ENCODE measurements around the gene SLC25A26.
"Not testable (repeated sequence)": the region's sequence is repeated elsewhere in the genome, so short reads cannot be mapped to it uniquely, and the experiment has no call there.

SLC25A26 gene

DNA sequence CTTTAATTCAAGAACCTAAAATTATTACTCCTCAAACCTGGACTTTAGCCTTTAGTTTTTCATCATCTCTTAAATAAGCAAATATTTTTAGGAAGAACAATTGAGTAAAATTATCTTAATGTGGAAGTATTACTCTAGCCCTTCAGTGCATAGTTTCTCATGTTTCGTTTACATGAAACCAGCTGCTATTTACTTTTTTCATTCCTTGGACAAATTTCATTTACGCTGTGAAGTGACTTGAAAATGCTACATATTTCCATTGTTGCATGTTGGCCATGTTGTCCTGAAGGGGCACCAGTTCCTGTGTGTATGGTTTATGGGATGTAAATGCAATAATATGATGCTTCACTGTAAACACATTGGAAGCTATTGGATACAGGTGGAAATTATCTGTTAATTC is 49.9 kb downstream of the SLC25A26 start:
- DNase-seq, result no peak

- no peak for DNase-seq
Measured at GRCh38 chr3:66271231-66271630, 50.4 kb downstream of the SLC25A26 start.

DNA sequence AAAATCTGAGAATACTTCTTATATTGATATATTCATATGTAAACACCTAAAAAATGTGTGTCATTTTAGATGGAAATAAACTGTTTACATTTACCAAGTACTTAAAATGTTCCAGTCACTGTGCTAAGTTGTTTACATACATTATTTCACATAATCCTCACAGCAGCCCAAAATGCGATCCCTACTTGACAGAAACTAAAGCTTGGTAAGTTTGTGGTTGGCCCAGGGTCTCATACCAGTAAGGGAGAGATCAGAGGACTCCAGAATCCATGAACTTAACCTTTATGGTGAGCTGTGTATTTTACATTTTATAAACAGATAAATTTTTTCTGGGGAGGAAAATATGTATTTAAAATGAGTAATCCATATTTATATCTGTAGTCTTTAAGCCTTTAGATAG is 51.2 kb downstream of the SLC25A26 start:
- no peak for DNase-seq

DNA sequence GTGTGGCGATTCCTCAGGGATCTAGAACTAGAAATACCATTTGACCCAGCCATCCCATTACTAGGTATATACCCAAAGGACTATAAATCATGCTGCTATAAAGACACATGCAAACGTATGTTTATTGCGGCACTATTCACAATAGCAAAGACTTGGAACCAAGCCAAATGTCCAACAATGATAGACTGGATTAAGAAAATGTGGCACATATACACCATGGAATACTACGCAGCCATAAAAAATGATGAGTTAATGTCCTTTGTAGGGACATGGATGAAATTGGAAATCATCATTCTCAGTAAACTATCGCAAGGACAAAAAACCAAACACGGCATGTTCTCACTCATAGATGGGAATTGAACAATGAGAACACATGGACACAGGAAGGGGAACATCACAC is 54.0 kb downstream of the SLC25A26 start:
- not testable (repeated sequence) for DNase-seq

- DNase-seq, result peak; percentile 79
Measured at GRCh38 chr3:66276705-66277274, 56.0 kb downstream of the SLC25A26 start.

DNA sequence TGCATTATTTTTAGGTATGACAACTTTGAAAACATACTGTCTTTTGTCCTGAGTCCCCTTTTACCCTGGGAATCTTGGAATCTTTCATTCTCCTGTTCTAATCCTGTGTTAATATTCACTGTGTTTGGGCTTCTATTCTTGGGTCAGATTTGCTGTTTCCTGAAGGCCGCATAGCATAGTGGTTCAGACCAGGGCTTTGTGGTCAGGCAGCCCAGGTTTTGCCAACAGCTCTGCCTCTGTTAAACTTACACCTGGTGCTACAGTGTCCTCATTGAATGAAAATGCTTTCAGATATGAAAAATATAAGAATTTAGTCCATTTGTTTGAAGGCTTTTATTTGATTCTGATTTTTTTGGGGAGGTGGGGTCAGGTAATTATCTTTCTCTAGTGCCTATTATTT is 58.4 kb downstream of the SLC25A26 start:
- DNase-seq, result no peak

DNA sequence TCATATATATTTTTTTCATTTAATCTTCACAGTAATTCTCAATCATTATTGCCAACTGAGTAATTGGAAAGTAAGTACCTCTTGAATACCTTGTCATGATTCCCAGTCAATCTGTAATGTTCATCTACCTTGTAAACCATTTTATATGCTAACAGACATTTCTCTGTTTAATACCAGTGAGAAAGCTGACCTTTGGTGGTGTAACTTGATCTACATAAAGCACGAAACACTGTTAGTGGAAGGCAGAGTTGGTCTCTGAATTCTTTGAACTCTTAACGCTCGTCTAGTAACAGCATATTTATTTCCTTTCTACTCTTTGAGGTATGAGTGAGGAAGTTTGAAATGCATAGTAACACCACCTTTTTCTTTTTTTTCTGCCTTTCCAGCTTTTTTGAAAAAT is 59.5 kb downstream of the SLC25A26 start:
- no peak for DNase-seq

DNA sequence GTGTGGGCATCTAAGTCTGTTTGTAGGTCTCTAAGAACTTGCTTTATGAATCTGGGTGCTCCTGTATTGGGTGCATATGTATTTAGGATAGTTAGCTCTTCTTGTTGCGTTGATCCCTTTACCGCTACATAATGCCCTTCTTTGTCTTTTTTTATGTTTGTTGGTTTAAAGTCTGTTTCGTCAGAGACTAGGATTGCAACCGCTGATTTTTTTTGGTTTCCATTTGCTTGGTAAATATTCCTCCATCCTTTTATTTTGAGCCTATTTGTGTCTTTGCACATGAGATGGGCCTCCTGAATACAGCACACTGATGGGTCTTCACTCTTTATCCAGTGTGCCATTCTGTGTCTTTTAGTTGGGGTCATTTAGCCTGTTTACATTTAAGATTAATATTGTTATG is 71.1 kb downstream of the SLC25A26 start:
- not testable (repeated sequence) for DNase-seq

- DNase-seq, result no peak
Measured at GRCh38 chr3:66297260-66297873, 76.6 kb downstream of the SLC25A26 start.

- DNase-seq, result no peak
Measured at GRCh38 chr3:66297900-66298299, 77.1 kb downstream of the SLC25A26 start.

- no peak for DNase-seq
Measured at GRCh38 chr3:66298591-66298990, 77.8 kb downstream of the SLC25A26 start.

- not testable (repeated sequence) for DNase-seq
Measured at GRCh38 chr3:66299085-66299484, 78.3 kb downstream of the SLC25A26 start.

DNA sequence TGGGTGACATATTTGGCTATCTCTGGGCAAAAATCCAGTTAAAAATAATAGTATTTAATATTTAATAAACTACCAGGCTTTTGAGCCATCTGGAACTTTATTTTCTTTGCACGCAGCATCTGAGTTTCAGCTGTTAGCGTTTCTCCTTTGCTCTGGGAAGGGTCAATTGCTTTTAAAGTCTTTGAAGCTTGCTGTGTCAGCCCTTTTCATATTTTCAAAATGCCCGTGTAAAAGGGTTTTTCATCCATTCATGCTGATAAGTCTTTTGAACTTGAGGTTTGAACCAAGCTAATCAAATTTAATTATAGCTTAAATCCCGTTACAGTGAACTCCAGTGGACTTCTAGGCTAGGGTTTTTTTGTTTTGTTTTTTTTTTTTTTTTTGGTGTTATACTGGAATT is 79.1 kb downstream of the SLC25A26 start:
- DNase-seq, result no peak

DNA sequence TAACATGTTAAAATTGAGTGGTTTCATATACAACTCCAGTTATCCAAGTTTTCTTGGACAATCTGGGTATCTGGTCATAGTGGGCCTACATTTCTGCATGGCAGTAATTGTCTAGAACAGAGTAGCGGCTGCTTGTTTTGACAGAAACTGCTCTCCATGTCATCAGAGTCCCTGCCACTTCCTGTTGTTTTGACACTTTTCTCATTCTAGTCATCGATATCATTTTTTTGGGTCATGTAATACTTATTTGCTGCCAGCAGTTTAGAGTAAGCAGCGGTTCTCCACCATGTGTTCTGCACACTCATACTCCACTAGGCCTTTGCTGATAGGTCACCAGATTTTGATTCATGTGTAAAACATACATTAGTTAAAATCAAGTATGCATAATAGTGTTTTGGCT is 81.5 kb downstream of the SLC25A26 start:
- DNase-seq, result peak; percentile 86

DNA sequence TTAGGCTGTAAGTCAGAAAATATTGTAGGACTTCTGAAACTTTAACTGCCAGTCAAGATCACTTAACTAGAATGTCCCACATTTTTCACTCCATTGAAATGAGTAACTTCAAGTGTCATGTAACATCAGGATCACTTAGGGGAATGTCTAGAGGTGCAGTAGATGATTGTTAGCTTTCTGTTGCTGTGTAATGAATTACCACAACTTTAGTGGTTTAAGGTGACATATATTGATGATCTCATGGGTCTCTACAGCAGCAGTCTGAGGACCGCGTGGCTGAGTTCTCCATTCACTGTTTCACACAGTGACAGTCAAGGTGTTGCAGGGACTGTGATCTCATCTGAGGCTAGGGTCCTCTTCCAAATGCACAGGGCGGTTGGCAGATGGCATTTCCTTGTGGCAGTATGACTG is 82.7 kb downstream of the SLC25A26 start:
- DNase-seq, result peak; percentile 74

GRCh38 chr3:66304293-66304692 is 83.5 kb downstream of the SLC25A26 start:
- no peak for DNase-seq

- not testable (repeated sequence) for DNase-seq
Measured at GRCh38 chr3:66306086-66306485, 85.3 kb downstream of the SLC25A26 start.

- DNase-seq, result peak; percentile 59
Measured at GRCh38 chr3:66306991-66307390, 86.2 kb downstream of the SLC25A26 start.

DNA sequence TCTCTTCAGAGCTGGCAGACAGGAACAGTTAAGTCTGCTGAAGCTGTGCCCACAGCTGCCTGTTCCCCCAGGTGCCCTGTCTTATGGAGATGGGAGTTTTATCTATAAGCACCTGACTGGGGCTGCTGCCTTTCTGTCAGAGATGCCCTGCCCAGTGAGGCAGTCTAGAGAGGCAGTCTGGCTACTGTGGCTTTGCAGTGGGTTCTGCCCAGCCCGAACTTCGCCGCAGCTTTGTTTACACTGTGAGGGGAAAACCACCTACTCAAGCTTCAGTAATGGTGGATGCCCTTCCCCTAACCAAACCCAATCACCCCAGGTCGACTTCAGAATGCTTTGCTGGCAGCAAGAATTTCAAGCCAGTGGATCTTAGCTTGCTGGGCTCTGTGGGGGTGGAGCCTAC is 91.2 kb downstream of the SLC25A26 start:
- peak; percentile 63 for DNase-seq

GRCh38 chr3:66314455-66314854 is 93.7 kb downstream of the SLC25A26 start:
- no peak for DNase-seq

GRCh38 chr3:66317750-66318376 is 97.1 kb downstream of the SLC25A26 start:
- DNase-seq, result no peak

DNA sequence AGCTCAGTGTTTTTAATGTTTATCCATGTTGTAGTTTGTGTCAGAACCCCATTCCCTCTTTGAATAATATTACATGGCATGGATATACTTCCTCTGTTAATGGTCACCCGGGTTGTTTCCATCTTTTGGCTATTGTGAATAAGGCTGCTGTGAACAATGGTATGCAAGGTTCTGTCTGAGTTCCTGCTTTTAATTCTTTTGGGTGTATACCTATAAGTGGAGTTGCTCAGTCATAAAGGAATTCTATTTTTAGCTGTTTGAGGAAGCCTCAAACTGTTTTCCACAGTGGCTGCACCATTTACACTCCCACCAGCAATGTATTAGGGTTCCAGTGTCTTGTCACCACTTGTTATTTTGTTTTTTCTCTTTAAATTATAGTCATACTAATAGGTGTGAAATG is 99.6 kb downstream of the SLC25A26 start:
- no peak for DNase-seq

DNA sequence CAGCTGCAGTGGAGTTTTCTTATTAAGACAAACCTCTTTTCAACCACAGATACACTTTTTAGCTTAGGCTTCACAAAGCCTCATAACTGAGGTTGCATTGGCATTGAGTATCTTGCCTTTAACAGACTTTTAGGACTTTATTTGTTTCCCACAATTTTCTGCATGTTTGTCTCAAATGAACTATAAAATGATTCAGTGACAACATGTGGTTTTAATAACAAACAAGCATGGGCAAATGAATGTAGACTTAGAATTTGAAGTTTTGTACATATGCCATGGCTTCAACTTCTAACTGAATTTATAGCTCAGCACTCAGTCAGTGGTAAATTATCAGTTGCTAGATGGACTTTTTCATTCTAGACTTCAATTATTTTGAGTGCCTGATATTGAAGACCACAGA is 101.6 kb downstream of the SLC25A26 start:
- DNase-seq, result no peak

DNA sequence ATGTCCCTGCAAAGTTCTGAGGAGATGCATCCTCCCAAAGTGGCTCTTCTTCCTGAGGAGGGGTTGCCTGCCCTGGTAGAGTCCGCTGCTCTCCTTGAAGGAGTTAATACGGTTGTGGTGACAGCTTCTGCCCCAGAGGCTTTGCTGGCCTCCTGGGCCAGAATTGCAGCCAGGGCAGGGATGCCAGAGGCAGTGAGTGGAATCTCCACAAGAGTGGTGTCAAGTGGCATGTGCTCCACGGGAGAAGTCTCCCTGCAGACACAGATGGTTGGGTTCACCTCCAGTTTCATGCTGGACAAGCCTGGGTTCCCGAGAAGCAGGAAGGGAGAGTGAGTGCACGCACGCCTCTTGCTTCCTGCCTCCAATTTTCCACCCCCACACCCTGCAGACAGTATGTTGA is 105.5 kb downstream of the SLC25A26 start:
- DNase-seq, result no peak

GRCh38 chr3:66335671-66336070 is 114.9 kb downstream of the SLC25A26 start:
- no peak for DNase-seq
